Mammary epithelial cell (primary cell): Measurements from ENCODE around the gene LMO4.

ENCODE experiments used
- CTCF ChIP-seq, 2 donors: IDR thresholded peaks in 1 of 2; conservative IDR thresholded peaks in 1 of 2; 2 replicates each; pipeline ENCODE4 v1.5.1; 2011 to 2012; ENCODE audit warnings: inconsistent platforms in 2 of 2, low read length in 2 of 2, mild to moderate bottlenecking in 2 of 2, control low read depth in 1 of 2, low read depth in 1 of 2; ENCODE audit not compliant: insufficient read depth in 1 of 2; ENCODE audit errors: extremely low read depth in 1 of 2
- EZH2 ChIP-seq: IDR thresholded peaks from 2 replicates; pipeline ENCODE4 v1.6.1; 2012; ENCODE audit warnings: low read length, inconsistent platforms, borderline replicate concordance

DNA sequence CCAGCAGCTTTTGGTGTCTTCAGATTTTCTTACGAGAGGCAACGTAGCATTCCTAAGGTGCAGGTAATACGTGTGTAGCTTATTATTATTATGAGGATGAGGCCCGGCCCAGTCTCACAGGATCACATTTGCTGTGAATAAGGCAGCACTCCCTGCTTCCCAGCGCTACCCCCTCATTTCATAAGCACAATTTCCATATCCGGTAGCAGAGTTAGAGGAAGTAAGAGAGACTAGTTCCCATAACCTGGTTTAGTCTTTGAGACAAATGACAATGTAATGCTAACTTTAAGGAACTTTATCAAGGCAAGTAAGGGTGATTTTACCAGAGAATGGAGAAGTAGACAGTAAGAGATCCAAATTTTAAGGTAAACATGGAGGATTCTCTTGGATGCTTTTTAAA is 14.6 kb upstream of the LMO4 start:
- TF ChIP-seq CTCF (conservative IDR thresholded peaks at IDR 0.05 in 1 of 2, IDR thresholded peaks at IDR 0.05 in 1 of 2; ENCODE audit: extremely low read depth in 1 of 2, insufficient read depth in 1 of 2, low read depth in 1 of 2, low read length in 2 of 2) (no peak), EZH2 (no peak)
